WTC11 (cell line): ENCODE data around the gene PHACTR2. TPM values are rescaled to one million over a fixed set of nuclear protein-coding genes. Genes with fewer than 3 reads are reported as not detected.

Experiments
- ATAC-seq: fragments of 200-7000 bp; cut with Tn5 transposase; 2 replicates; pipeline ENCODE4 v1.10.0; 2021; ENCODE audit warnings: mild to moderate bottlenecking, moderate library complexity
- CTCF ChIA-PET: fragments of 300-600 bp; sonication (Branson Sonifier 250); formaldehyde crosslinking; loops from one replicate; lab custom pipeline; 2021; ENCODE audit warnings: antibody characterized with exemption; lab: Charles Lee
- POLR2A ChIA-PET: fragments of 350-600 bp; sonication (Branson Sonifier 250); formaldehyde crosslinking; loops from one replicate; lab custom pipeline; 2021; ENCODE audit warnings: antibody characterized with exemption; lab: Charles Lee
- DNase-seq: peaks from one replicate; pipeline ENCODE4 v3.0.0; 2021; ENCODE audit warnings: low spot score
- H3K27ac Mint-ChIP-seq: 2 replicates; pipeline ENCODE4 v1.8.0; 2021; ENCODE audit warnings: mixed read lengths
- H3K27me3 Mint-ChIP-seq: 2 replicates; pipeline ENCODE4 v1.8.0; 2021; ENCODE audit warnings: low read depth, mild to moderate bottlenecking, moderate library complexity, mixed read lengths
- H3K36me3 Mint-ChIP-seq: 2 replicates; pipeline ENCODE4 v1.8.0; 2021; ENCODE audit warnings: mixed read lengths
- H3K4me1 Mint-ChIP-seq: 2 replicates; pipeline ENCODE4 v1.8.0; 2022; ENCODE audit warnings: mixed read lengths
- H3K4me3 Mint-ChIP-seq: 2 replicates; pipeline ENCODE4 v1.8.0; 2021; ENCODE audit warnings: mild to moderate bottlenecking, moderate library complexity, mixed read lengths
- H3K9me3 Mint-ChIP-seq: 2 replicates; pipeline ENCODE4 v1.8.0; 2021; ENCODE audit warnings: mixed read lengths
- AR ChIP-seq: fragments of 250-450 bp; sonication (Bioruptor Pico); IDR thresholded peaks from 2 replicates; pipeline ENCODE4 v1.9.0; 2021; ENCODE audit warnings: mild to moderate bottlenecking
- ATF1 ChIP-seq: sonication (generic); formaldehyde crosslinking; IDR thresholded peaks from 2 replicates; pipeline ENCODE4 v1.8.1; 2023; ENCODE audit warnings: mild to moderate bottlenecking, moderate library complexity, missing genetic modification reagents
- CREB1 ChIP-seq: sonication (generic); formaldehyde crosslinking; IDR thresholded peaks from 2 replicates; pipeline ENCODE4 v1.8.0; 2023; ENCODE audit warnings: mild to moderate bottlenecking, missing genetic modification reagents
- GRHL2 ChIP-seq: fragments of 250-450 bp; sonication (Bioruptor Pico); IDR thresholded peaks from 2 replicates; pipeline ENCODE4 v1.8.0; 2022; ENCODE audit warnings: mild to moderate bottlenecking, moderate library complexity; ENCODE audit not compliant: insufficient replicate concordance, severe bottlenecking
- GTF2I ChIP-seq: fragments of 250-450 bp; sonication (Bioruptor Pico); conservative IDR thresholded peaks from 2 replicates; pipeline ENCODE4 v1.4.0; 2021; ENCODE audit warnings: mild to moderate bottlenecking
- KAT7 ChIP-seq: sonication (generic); formaldehyde crosslinking; IDR thresholded peaks from 2 replicates; pipeline ENCODE4 v1.8.1; 2023; ENCODE audit warnings: missing genetic modification reagents, mild to moderate bottlenecking, borderline replicate concordance
- MYBL2 ChIP-seq: sonication (generic); formaldehyde crosslinking; IDR thresholded peaks from 2 replicates; pipeline ENCODE4 v1.8.1; 2023; ENCODE audit warnings: mild to moderate bottlenecking, moderate library complexity, missing genetic modification reagents
- SMAD3 ChIP-seq: sonication (generic); formaldehyde crosslinking; IDR thresholded peaks from 2 replicates; pipeline ENCODE4 v1.8.0; 2022; ENCODE audit warnings: missing genetic modification reagents, mild to moderate bottlenecking, borderline replicate concordance
- SMAD4 ChIP-seq: sonication (generic); formaldehyde crosslinking; IDR thresholded peaks from 2 replicates; pipeline ENCODE4 v1.8.0; 2022; ENCODE audit warnings: mild to moderate bottlenecking, missing genetic modification reagents
- TP53 ChIP-seq: sonication (generic); formaldehyde crosslinking; IDR thresholded peaks from 2 replicates; pipeline ENCODE4 v1.8.1; 2023; ENCODE audit warnings: mild to moderate bottlenecking, missing genetic modification reagents
- USF1 ChIP-seq: sonication (generic); formaldehyde crosslinking; IDR thresholded peaks from 2 replicates; pipeline ENCODE4 v1.8.0; 2022; ENCODE audit warnings: mild to moderate bottlenecking, missing genetic modification reagents
- ZBTB43 ChIP-seq: sonication (generic); formaldehyde crosslinking; IDR thresholded peaks from 2 replicates; pipeline ENCODE4 v1.8.1; 2023; ENCODE audit warnings: mild to moderate bottlenecking, missing genetic modification reagents
- ZNF263 ChIP-seq: sonication (generic); formaldehyde crosslinking; IDR thresholded peaks from 2 replicates; pipeline ENCODE4 v1.8.1; 2022; ENCODE audit warnings: low read depth, mild to moderate bottlenecking, moderate library complexity, missing genetic modification reagents
- ZNF281 ChIP-seq: sonication (generic); formaldehyde crosslinking; IDR thresholded peaks from 2 replicates; pipeline ENCODE4 v1.8.0; 2023; ENCODE audit warnings: mild to moderate bottlenecking, missing genetic modification reagents
- ZNF317 ChIP-seq: sonication (generic); formaldehyde crosslinking; IDR thresholded peaks from 2 replicates; pipeline ENCODE4 v1.8.1; 2023; ENCODE audit warnings: low read depth, mild to moderate bottlenecking, moderate library complexity, missing genetic modification reagents, borderline replicate concordance
- ZNF423 ChIP-seq: fragments of 250-450 bp; sonication (Bioruptor Pico); IDR thresholded peaks from 2 replicates; pipeline ENCODE4 v2.1.2; 2022; ENCODE audit warnings: mild to moderate bottlenecking, moderate library complexity
- total RNA-seq: library from RNA; stranded (reverse); gene quantifications from 3 replicates; pipeline ENCODE4 v1.2.3, GENCODE V29; 2021
- TF ChIP-seq, protein P1 (sequence below): sonication (generic); formaldehyde crosslinking; IDR thresholded peaks from 2 replicates; pipeline ENCODE4 v1.8.0; 2022; ENCODE audit warnings: missing genetic modification reagents

Gene PHACTR2
- total RNA-seq, 1 experiment from 2014 or later, result 90.5 TPM

- TF ChIP-seq, protein P1, sequence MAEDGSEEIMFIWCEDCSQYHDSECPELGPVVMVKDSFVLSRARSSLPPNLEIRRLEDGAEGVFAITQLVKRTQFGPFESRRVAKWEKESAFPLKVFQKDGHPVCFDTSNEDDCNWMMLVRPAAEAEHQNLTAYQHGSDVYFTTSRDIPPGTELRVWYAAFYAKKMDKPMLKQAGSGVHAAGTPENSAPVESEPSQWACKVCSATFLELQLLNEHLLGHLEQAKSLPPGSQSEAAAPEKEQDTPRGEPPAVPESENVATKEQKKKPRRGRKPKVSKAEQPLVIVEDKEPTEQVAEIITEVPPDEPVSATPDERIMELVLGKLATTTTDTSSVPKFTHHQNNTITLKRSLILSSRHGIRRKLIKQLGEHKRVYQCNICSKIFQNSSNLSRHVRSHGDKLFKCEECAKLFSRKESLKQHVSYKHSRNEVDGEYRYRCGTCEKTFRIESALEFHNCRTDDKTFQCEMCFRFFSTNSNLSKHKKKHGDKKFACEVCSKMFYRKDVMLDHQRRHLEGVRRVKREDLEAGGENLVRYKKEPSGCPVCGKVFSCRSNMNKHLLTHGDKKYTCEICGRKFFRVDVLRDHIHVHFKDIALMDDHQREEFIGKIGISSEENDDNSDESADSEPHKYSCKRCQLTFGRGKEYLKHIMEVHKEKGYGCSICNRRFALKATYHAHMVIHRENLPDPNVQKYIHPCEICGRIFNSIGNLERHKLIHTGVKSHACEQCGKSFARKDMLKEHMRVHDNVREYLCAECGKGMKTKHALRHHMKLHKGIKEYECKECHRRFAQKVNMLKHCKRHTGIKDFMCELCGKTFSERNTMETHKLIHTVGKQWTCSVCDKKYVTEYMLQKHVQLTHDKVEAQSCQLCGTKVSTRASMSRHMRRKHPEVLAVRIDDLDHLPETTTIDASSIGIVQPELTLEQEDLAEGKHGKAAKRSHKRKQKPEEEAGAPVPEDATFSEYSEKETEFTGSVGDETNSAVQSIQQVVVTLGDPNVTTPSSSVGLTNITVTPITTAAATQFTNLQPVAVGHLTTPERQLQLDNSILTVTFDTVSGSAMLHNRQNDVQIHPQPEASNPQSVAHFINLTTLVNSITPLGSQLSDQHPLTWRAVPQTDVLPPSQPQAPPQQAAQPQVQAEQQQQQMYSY (CRISPR knock-in tag), result no peak
- TF ChIP-seq, all 79 proteins: peak for 0
These were observed 48.4 kb downstream of the PHACTR2 start (continued) for GRCh38 chr6:143726015-143726647.

GRCh38 chr6:143727035-143727434, 49.3 kb downstream of the PHACTR2 start:
- peaks cover 16% of the 10 kb centered on the region for H3K9me3 Mint-ChIP-seq
- no peaks in the 10 kb centered on the region; the same call in 1 of the 2 replicates for H3K27me3 Mint-ChIP-seq
- POLR2A ChIA-PET, result no interaction called here
- no peak overlapping the region for H3K27ac Mint-ChIP-seq
- DNase-seq, result no peak
- H3K36me3 Mint-ChIP-seq, result peaks cover 47% of the 10 kb centered on the region
- H3K4me3 Mint-ChIP-seq, result no peak overlapping the region
- no peak for ATAC-seq
- TF ChIP-seq ZBTB43 (CRISPR knock-in tag) (no peak), ZNF263 (CRISPR knock-in tag) (no peak)
- CTCF ChIA-PET, result no interaction called here
- peaks cover 10% of the 10 kb centered on the region for H3K4me1 Mint-ChIP-seq

DNA sequence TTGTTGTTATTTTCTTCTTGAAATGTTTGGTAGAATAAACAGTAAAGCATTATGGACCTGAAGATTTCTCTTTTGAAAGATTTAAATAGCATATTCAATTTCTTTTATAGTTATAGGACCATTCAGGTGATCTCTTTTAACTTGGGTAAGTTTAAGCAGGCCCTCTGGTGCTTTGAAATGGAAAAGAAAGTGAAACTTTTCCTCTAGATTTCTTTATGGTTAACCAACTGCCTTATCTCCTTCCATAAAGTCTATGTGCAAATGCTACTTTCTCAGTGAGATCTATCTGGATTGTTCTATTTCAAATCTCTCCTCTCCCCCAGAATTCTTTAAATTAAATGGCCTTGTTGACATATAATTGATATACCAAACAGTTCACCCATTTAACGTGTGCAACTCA, 54.0 kb downstream of the PHACTR2 start:
- no peak overlapping the region for H3K4me3 Mint-ChIP-seq
- H3K9me3 Mint-ChIP-seq, result no peaks in the 10 kb centered on the region
- no peak for ATAC-seq
- peaks cover 47% of the 10 kb centered on the region for H3K4me1 Mint-ChIP-seq
- peaks cover 9% of the 10 kb centered on the region for H3K36me3 Mint-ChIP-seq
- peak overlapping the region; percentile 29 for H3K27ac Mint-ChIP-seq
- ChIA-PET CTCF (no interaction called here), POLR2A (no interaction called here)
- TF ChIP-seq USF1 (CRISPR knock-in tag) (no peak), SMAD4 (CRISPR knock-in tag) (no peak), SMAD3 (no peak), ZNF317 (CRISPR knock-in tag) (no peak), KAT7 (CRISPR knock-in tag) (no peak)
- DNase-seq, result no peak
- H3K27me3 Mint-ChIP-seq, result no peaks in the 10 kb centered on the region; the same call in 1 of the 2 replicates

DNA sequence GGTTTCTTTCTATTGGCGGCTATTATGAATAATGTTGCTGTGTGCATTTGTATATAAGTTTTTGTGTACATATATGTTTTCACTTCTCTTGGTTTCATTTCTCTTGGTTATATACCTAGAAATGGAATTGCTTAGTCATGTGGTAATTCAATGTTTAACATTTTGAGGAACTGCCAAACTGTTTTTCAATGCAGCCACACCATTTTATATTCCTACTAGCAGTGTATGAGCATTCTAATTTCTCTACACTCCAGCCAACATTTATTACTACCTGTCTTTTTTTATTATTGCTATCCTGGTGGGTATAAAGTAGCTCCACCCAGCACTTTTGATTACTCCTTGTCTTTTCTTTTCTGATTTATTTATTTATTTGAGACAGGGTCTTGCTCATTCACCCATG, 54.8 kb downstream of the PHACTR2 start:
- no peaks in the 10 kb centered on the region for H3K9me3 Mint-ChIP-seq
- CTCF ChIA-PET, result no interaction called here
- ATAC-seq, result no peak
- no peak for TF ChIP-seq SMAD3
- TF ChIP-seq AR (CRISPR knock-in tag), result no peak
- no peak for TF ChIP-seq ZNF281 (CRISPR knock-in tag)
- TF ChIP-seq TP53 (CRISPR knock-in tag), result no peak
- no peak for TF ChIP-seq GRHL2 (CRISPR knock-in tag)
- no peak for TF ChIP-seq GTF2I (CRISPR knock-in tag)
- no peak for TF ChIP-seq MYBL2
- TF ChIP-seq ZNF423, result no peak
- TF ChIP-seq ATF1, result no peak
- TF ChIP-seq CREB1, result no peak

More for the DNA sequence above, 54.8 kb downstream of the PHACTR2 start:
- DNase-seq, result no peak
- no peaks in the 10 kb centered on the region; the same call in 1 of the 2 replicates for H3K27me3 Mint-ChIP-seq
- POLR2A ChIA-PET, result no interaction called here
- H3K36me3 Mint-ChIP-seq, result 0 out of 2 replicates have a peak, but pooled peaks cover 3% of the 10 kb centered on the region
- H3K4me3 Mint-ChIP-seq, result no peak overlapping the region
- H3K4me1 Mint-ChIP-seq, result peaks cover 48% of the 10 kb centered on the region
- H3K27ac Mint-ChIP-seq, result no peak overlapping the region; the same call in 1 of the 2 replicates
